ENCODE measurements around the gene RNASE2.
A peak's percentile ranks its signal among the peaks of the same experiment; 100 is the strongest.

RNASE2 gene

GRCh38 chr14:20989471-20989786, 34.1 kb downstream of the RNASE2 start:
- TF ChIP-seq, protein P1, sequence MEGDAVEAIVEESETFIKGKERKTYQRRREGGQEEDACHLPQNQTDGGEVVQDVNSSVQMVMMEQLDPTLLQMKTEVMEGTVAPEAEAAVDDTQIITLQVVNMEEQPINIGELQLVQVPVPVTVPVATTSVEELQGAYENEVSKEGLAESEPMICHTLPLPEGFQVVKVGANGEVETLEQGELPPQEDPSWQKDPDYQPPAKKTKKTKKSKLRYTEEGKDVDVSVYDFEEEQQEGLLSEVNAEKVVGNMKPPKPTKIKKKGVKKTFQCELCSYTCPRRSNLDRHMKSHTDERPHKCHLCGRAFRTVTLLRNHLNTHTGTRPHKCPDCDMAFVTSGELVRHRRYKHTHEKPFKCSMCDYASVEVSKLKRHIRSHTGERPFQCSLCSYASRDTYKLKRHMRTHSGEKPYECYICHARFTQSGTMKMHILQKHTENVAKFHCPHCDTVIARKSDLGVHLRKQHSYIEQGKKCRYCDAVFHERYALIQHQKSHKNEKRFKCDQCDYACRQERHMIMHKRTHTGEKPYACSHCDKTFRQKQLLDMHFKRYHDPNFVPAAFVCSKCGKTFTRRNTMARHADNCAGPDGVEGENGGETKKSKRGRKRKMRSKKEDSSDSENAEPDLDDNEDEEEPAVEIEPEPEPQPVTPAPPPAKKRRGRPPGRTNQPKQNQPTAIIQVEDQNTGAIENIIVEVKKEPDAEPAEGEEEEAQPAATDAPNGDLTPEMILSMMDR (IDR thresholded peaks at IDR 0.05; ENCODE audit: borderline replicate concordance, insufficient read depth, low read depth, low read length): no peak
- no peak overlapping the region for H3K4me3 ChIP-seq (ENCODE audit: low read depth, low read length)

DNA sequence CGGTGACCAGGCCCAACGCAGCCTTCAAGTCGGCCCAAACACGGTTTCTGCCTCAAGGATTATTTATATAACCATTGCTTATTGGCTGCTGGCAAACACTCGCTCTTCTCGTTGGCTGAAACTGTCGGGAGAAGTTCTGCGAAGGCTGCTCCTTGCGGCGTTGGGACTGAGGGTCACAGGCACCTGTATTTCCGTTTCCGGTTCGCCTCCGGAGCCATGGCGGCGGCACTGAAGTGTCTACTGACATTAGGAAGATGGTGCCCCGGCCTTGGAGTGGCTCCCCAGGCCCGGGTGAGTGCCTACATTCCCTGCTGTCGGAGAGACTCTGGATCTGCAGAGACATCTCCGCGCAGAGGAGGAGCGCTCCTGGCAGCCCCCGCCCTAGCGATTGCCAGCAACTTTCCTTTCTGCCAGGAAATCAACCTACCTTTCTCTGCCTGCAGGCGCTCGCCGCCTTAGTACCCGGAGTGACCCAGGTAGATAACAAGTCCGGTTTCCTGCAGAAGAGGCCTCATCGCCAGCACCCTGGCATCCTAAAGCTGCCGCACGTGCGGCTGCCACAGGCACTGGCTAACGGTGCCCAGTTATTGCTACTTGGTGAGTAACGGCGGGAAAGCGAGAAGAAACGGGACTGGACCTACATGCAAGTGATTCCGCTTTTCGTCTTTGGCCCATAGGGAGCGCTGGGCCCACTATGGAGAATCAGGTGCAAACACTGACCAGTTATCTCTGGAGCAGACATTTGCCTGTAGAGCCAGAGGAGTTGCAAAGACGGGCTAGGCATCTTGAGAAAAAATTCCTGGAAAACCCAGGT, 34.7 kb downstream of the RNASE2 start, which contains the start of gene METTL17:
Gene METTL17 (plus strand): TSS at position 194 of the 814 bp plus-strand sequence. CDS start 23 bp downstream, at position 217.
- TF ChIP-seq, protein P1 (IDR thresholded peaks at IDR 0.05; ENCODE audit: borderline replicate concordance, insufficient read depth, low read depth, low read length): peak; percentile 44; the same call in 1 of the 2 replicates
- H3K4me3 ChIP-seq (ENCODE audit: low read depth, low read length): peak within 1 kb of the TSS; percentile 77

DNA sequence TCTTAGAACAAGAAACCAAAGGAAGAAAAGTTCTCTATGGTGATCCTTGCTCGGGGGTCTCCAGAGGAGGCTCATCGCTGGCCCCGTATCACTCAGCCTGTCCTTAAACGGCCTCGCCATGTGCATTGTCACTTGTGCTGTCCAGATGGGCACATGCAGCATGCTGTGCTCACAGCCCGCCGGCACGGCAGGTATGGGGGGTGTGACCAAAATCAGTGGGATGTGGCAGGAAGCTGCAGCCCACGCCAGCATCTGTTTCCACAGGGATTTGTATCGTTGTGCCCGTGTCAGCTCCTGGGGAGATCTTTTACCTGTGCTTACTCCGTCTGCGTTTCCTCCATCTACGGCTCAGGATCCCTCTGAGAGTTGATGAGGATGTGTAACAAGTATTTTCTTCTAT, 41.2 kb downstream of the RNASE2 start:
- H3K4me3 ChIP-seq (ENCODE audit: low read depth, low read length): no peak overlapping the region
- TF ChIP-seq, protein P1 (IDR thresholded peaks at IDR 0.05; ENCODE audit: borderline replicate concordance, insufficient read depth, low read depth, low read length): no peak

DNA sequence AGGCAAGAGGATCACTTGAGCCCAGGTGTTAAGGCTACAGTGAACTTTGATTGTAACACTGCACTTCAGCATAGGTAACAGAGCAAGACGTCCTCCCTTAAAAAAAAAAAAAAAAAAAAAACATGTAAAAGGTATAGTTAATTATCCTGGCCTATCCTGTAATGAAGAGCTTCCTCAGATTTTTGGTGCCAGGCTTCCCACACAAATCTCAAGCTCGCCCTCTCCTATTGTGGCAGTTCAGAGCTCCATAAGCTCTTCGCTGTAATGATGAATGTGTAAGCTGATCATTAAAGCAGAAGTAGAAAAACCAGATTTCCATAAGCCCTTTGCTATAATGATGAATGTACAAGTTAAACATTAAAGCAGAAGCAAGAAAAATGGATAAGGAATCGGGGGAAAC, 41.8 kb downstream of the RNASE2 start:
- H3K4me3 ChIP-seq (ENCODE audit: low read depth, low read length): no peak overlapping the region
- TF ChIP-seq, protein P1 (IDR thresholded peaks at IDR 0.05; ENCODE audit: borderline replicate concordance, insufficient read depth, low read depth, low read length): no peak

DNA sequence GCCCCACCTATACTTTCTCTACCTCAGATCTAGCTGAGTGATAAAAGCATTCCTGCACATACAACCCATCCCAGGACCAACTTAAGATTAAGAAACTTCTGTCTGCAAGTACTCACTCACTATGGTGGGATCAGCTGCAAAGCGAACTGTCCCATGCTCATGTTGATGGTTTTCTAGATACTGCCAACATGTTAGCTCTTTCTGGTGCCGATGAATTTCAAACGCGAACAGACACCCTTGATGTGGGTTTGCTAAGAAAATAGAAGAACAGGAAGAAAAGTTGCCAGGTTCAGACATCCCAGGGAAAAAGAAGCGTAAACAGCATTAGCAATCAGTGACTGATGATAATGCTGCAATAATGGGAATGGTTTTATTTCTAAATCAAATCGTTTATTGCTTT, 42.3 kb downstream of the RNASE2 start:
- TF ChIP-seq, protein P1 (IDR thresholded peaks at IDR 0.05; ENCODE audit: borderline replicate concordance, insufficient read depth, low read depth, low read length): no peak
- H3K4me3 ChIP-seq (ENCODE audit: low read depth, low read length): no peak overlapping the region

- no peak overlapping the region for H3K4me3 ChIP-seq (ENCODE audit: low read depth, low read length)
- TF ChIP-seq, protein P1 (IDR thresholded peaks at IDR 0.05; ENCODE audit: borderline replicate concordance, insufficient read depth, low read depth, low read length): no peak
These were observed 42.9 kb downstream of the RNASE2 start for GRCh38 chr14:20998139-20998538.
